Pancreas (tissue), 10 donors: ENCODE measurements around the gene ROPN1. TPM values are rescaled to one million over a fixed set of nuclear protein-coding genes. Genes with fewer than 3 reads are reported as not detected.

Experiments used
- ATAC-seq, 4 donors: fragments of 200-7000 bp; cut with Tn5 transposase; one replicate each; pipeline versions ENCODE4 v1.8.0 to v1.9.1; 2020; ENCODE audit warnings: mild to moderate bottlenecking in 4 of 4, moderate library complexity in 4 of 4
- DNase-seq, 6 donors: peaks; one replicate each; pipeline ENCODE4 v3.0.0-alpha.2; 2020
- FAIRE-seq: peaks from 2 replicates; lab custom pipeline; 2012; peaks lifted over from hg19 to GRCh38; lab: Jason Lieb, UNC
- H3K27ac ChIP-seq, 4 donors: fragments of 200-600 bp; sonication (generic); 1 replicate in 3 of 4; 2 replicates in 1 of 4; pipeline versions ENCODE4 v1.5.0 to v1.8.0; 2020
- H3K27me3 ChIP-seq, 4 donors: fragments of 200-600 bp; one replicate each; pipeline ENCODE4 v1.8.0; 2021
- H3K36me3 ChIP-seq, 3 donors: fragments of 200-600 bp; sonication (generic) in 1 of 3; one replicate each; pipeline versions ENCODE4 v1.5.0 to v1.8.0; 2020 to 2021
- H3K4me1 ChIP-seq, 3 donors: fragments of 200-600 bp; one replicate each; pipeline ENCODE4 v1.8.0; 2021
- H3K4me3 ChIP-seq, 4 donors: fragments of 200-600 bp; sonication (generic) in 2 of 4; one replicate each; pipeline versions ENCODE4 v1.5.0 to v1.8.0; 2020 to 2021
- H3K9me3 ChIP-seq, 4 donors: fragments of 200-600 bp; one replicate each; pipeline ENCODE4 v1.8.0; 2021
- WGBS, 2 donors: extraction: QIAGEN DNeasy Blood & Tissue Kit; methylation state at CpG; one replicate each; pipeline ENCODE4 v1.1.7; 2013; 5-methylcytosine and 5-hydroxymethylcytosine counted together
- intact Hi-C, 3 donors: fragments of 100-400 bp; cut with DNase I; formaldehyde crosslinking; loops; one replicate each; pipeline versions ENCODE4 v1.11.1 to v1.14.2; 2022
- polyA plus RNA-seq, 2 donors: library from polyadenylated mRNA; stranded (reverse); fragments of 200-250 nt; gene quantifications; one replicate each; pipeline ENCODE4 v1.2.3, GENCODE V29; 2013
- total RNA-seq, 6 donors: library from RNA; stranded (reverse); fragmentation: NEBNext Ultra II Directional in 4 of 6; extraction: Animal tissue kit (Norgen Biotek cat#: 25700) in 4 of 6; gene quantifications; one replicate each; pipeline versions ENCODE4 v1.2.1 to v1.2.4, GENCODE V29; 2021 to 2023
- TF ChIP-seq, protein P1 (sequence below), 4 donors: fragments of 200-600 bp; sonication (generic) in 3 of 4; IDR thresholded peaks; one replicate each; pipeline versions ENCODE4 v1.5.0 to v1.8.0; 2021; ENCODE audit warnings: antibody characterized with exemption in 4 of 4
- donor health status: healthy with polysubstance abuse.
- donor health status: DM: no; HTN: no; CAD: no; lungs with moderate emphysema.
- donor health status: DM: no; HTN: no; CAD: no.
- donor health status: control.
- donor health status: control.
- donor health status: Bipolar disorder and iron deficiency.
- donor health status: DM: yes; HTN: yes; CAD: no.
- donor health status: DM: no; HTN: no; CAD: no.
- donor health status: DM: no; HTN: no; CAD: no.
- donor health status: DM: yes; HTN: yes; CAD: no.

The ROPN1 gene
- total and polyA plus RNA-seq, 8 donors, result not detected

DNA sequence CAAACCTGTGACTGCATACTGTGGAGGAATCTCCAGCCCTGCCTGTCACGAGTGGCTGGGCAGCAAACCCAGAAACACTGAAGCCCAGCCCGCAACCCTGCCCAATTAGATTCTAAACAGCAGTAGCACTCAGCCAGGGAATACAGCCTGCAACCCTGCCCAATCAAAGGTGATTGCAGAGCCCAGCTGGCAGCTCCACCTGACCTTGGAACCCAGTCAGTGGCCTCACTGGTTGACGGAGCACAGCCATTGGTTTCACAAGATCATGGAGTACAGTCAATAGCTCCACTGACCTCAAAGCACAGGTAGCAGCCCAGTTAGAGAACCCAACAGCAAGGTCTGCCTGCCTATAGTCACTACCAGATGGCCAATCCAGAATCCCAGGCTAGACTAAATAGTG, 72.6 kb downstream of the ROPN1 start:
- Histone ChIP-seq H3K4me3 (no peak overlapping the region), H3K9me3 (peaks cover 0 to 8% (median 0%) of the 10 kb centered on the region in 4 donors), H3K36me3 (no peaks in the 10 kb centered on the region), H3K27ac (no peak overlapping the region), H3K4me1 (no peaks in the 10 kb centered on the region), H3K27me3 (no peaks in the 10 kb centered on the region)
- ATAC-seq, result no peak
- intact Hi-C loops, result no loop called here
- no peak for FAIRE-seq
- 83 to 92% methylated on average over 3 of the region's 3 CpGs for WGBS, 2 donors
- TF ChIP-seq, protein P1, sequence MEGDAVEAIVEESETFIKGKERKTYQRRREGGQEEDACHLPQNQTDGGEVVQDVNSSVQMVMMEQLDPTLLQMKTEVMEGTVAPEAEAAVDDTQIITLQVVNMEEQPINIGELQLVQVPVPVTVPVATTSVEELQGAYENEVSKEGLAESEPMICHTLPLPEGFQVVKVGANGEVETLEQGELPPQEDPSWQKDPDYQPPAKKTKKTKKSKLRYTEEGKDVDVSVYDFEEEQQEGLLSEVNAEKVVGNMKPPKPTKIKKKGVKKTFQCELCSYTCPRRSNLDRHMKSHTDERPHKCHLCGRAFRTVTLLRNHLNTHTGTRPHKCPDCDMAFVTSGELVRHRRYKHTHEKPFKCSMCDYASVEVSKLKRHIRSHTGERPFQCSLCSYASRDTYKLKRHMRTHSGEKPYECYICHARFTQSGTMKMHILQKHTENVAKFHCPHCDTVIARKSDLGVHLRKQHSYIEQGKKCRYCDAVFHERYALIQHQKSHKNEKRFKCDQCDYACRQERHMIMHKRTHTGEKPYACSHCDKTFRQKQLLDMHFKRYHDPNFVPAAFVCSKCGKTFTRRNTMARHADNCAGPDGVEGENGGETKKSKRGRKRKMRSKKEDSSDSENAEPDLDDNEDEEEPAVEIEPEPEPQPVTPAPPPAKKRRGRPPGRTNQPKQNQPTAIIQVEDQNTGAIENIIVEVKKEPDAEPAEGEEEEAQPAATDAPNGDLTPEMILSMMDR (IDR thresholded peaks at IDR 0.05), result no peak
- DNase-seq, result no peak

Other genes starting within 250 kb of the ROPN1 start
- 10 to 100 TPM in 1 of 6 donors, 1 to 10 TPM in 5; 3.1 to 12.0 (median 6.8) TPM for gene MYLK, start 107.8 kb downstream of the ROPN1 start, total RNA-seq
- 1 to 10 TPM; 6.0 to 7.2 TPM for gene MYLK, start 107.8 kb downstream of the ROPN1 start, polyA plus RNA-seq
- gene CCDC14, start 30.9 kb downstream of the ROPN1 start, total RNA-seq, result 10 to 100 TPM in 3 of 6 donors, 1 to 10 TPM in 3; 6.7 to 19.1 (median 9.9) TPM
- 10 to 100 TPM; 14.7 to 30.7 TPM for gene CCDC14, start 30.9 kb downstream of the ROPN1 start, polyA plus RNA-seq
- 10 to 100 TPM; 12.8 to 24.2 (median 14.3) TPM for gene KALRN, start 41.2 kb upstream of the ROPN1 start, total RNA-seq
- 1 to 10 TPM; 5.3 to 9.7 TPM for gene KALRN, start 41.2 kb upstream of the ROPN1 start, polyA plus RNA-seq